Fibroblast of villous mesenchyme (primary cell): ENCODE measurements around the gene MAPT. TPM values are rescaled to one million over a fixed set of nuclear protein-coding genes. Genes with fewer than 3 reads are reported as not detected.

Experiments
- DNase-seq: peaks from one replicate; pipeline ENCODE4 v3.0.0-alpha.2; 2010; ENCODE audit warnings: low read depth
- H3K4me3 ChIP-seq: 2 replicates; pipeline ENCODE4 v1.5.1; 2011; ENCODE audit warnings: low read depth, mild to moderate bottlenecking, low read length
- CTCF ChIP-seq: IDR thresholded peaks from 2 replicates; pipeline ENCODE4 v1.5.1; 2012; ENCODE audit warnings: low read depth, mild to moderate bottlenecking, low read length; ENCODE audit not compliant: insufficient read depth
- total RNA-seq: library from RNA; depleted of rRNA; stranded (reverse); fragments of >200 nt; gene quantifications from 2 replicates; pipeline ENCODE4 v1.2.3, GENCODE V29; 2012

MAPT gene
- total RNA-seq, 1 donor, result not detected

- no peak for TF ChIP-seq CTCF
- H3K4me3 ChIP-seq, result no peak overlapping the region
- DNase-seq, result no peak
Measured at GRCh38 chr17:46049656-46050055, 155.3 kb downstream of the MAPT start.

GRCh38 chr17:46053911-46054534 lies 159.7 kb downstream of the MAPT start:
- peak; percentile 60 for DNase-seq
- H3K4me3 ChIP-seq, result no peak overlapping the region
- TF ChIP-seq CTCF, result no peak

- no peak for TF ChIP-seq CTCF
- H3K4me3 ChIP-seq, result no peak overlapping the region
- peak; percentile 87 for DNase-seq
Measured at GRCh38 chr17:46056800-46057304, 162.5 kb downstream of the MAPT start.

- DNase-seq, result no peak
- TF ChIP-seq CTCF, result no peak
- no peak overlapping the region for H3K4me3 ChIP-seq
Measured at GRCh38 chr17:46057366-46057765, 163.0 kb downstream of the MAPT start.

GRCh38 chr17:46059486-46059885 lies 165.1 kb downstream of the MAPT start:
- no peak overlapping the region for H3K4me3 ChIP-seq
- no peak for TF ChIP-seq CTCF
- no peak for DNase-seq

GRCh38 chr17:46060461-46060860 lies 166.1 kb downstream of the MAPT start:
- H3K4me3 ChIP-seq, result no peak overlapping the region
- no peak for TF ChIP-seq CTCF
- DNase-seq, result no peak

GRCh38 chr17:46061435-46061834 lies 167.1 kb downstream of the MAPT start:
- no peak for DNase-seq
- peak; percentile 47 for TF ChIP-seq CTCF
- H3K4me3 ChIP-seq, result no peak overlapping the region
